A673 (cell line): ENCODE data around the gene MAP3K9. TPM values are rescaled to one million over a fixed set of nuclear protein-coding genes. Genes with fewer than 3 reads are reported as not detected.

Source experiments
- BruUV-seq: library from RNA; stranded (reverse); fragments of 400-500 nt; replicated peaks from 2 replicates; lab custom pipeline; 2021; lab: Mats Ljungman, UMichigan
- CTCF ChIA-PET: fragments of 300-600 bp; sonication (Branson Sonifier 250); formaldehyde crosslinking; loops from one replicate; lab custom pipeline; 2022; ENCODE audit warnings: antibody characterized with exemption; lab: Charles Lee
- POLR2A ChIA-PET: fragments of 300-600 bp; sonication (Branson Sonifier 250); formaldehyde crosslinking; loops from one replicate; lab custom pipeline; 2022; ENCODE audit warnings: antibody characterized with exemption; ENCODE audit not compliant: low non-redundant PET; lab: Charles Lee
- DNase-seq: peaks from one replicate; pipeline ENCODE4 v3.0.0-alpha.2; 2015; ENCODE audit warnings: low spot score
- H3K27ac ChIP-seq: fragments of 200-600 bp; sonication (generic); 2 replicates; pipeline ENCODE4 v1.5.1; 2016; ENCODE audit warnings: mixed run types, low read depth, mild to moderate bottlenecking, mixed read lengths, antibody characterized with exemption, low read length; ENCODE audit not compliant: poor library complexity, severe bottlenecking
- H3K27me3 ChIP-seq: fragments of 200-600 bp; sonication (generic); replicated peaks from 2 replicates; pipeline ENCODE4 v1.6.1; 2017; ENCODE audit warnings: mixed run types, low read depth, mild to moderate bottlenecking, mixed read lengths, antibody characterized with exemption, low read length; ENCODE audit not compliant: insufficient read depth, poor library complexity
- H3K36me3 ChIP-seq: fragments of 200-600 bp; sonication (generic); 2 replicates; pipeline ENCODE4 v1.6.1; 2016; ENCODE audit warnings: mixed run types, mild to moderate bottlenecking, mixed read lengths, antibody characterized with exemption, low read length; ENCODE audit not compliant: insufficient read depth, poor library complexity, severe bottlenecking
- H3K4me1 ChIP-seq: fragments of 200-600 bp; sonication (generic); 2 replicates; pipeline ENCODE4 v1.6.1; 2017; ENCODE audit warnings: mixed run types, mild to moderate bottlenecking, mixed read lengths, antibody characterized with exemption, low read length; ENCODE audit not compliant: insufficient read depth, poor library complexity, severe bottlenecking
- H3K4me3 ChIP-seq: fragments of 200-600 bp; sonication (generic); 2 replicates; pipeline ENCODE4 v1.5.1; 2016; ENCODE audit warnings: low read depth, mixed run types, mild to moderate bottlenecking, mixed read lengths, low read length; ENCODE audit not compliant: poor library complexity, severe bottlenecking
- H3K9me3 ChIP-seq: fragments of 200-600 bp; sonication (generic); 2 replicates; pipeline ENCODE4 v1.6.1; 2016; ENCODE audit warnings: mixed run types, low read depth, mild to moderate bottlenecking, mixed read lengths, antibody characterized with exemption, low read length; ENCODE audit not compliant: poor library complexity, severe bottlenecking
- EZH2 ChIP-seq: fragments of 200-600 bp; sonication (generic); IDR thresholded peaks from 2 replicates; pipeline ENCODE4 v1.6.1; 2017; ENCODE audit warnings: borderline replicate concordance, low read depth, mild to moderate bottlenecking, mixed read lengths, antibody characterized with exemption, low read length; ENCODE audit not compliant: poor library complexity, severe bottlenecking
- intact Hi-C: fragments of 100-400 bp; cut with micrococcal nuclease; formaldehyde crosslinking; loops from one replicate; pipeline ENCODE4 v1.10.0; 2022; ENCODE audit not compliant: unreplicated experiment
- total RNA-seq: library from RNA; stranded (reverse); gene quantifications from 2 replicates; pipeline ENCODE4 v1.2.3, GENCODE V29; 2021
- TF ChIP-seq, protein P1 (sequence below): fragments of 300-800, 200-600 bp; sonication (generic); conservative IDR thresholded peaks from 2 replicates; pipeline ENCODE4 v1.5.1; 2017; ENCODE audit warnings: low read depth, mild to moderate bottlenecking, antibody characterized with exemption, low read length, moderate library complexity, mixed read lengths

Gene MAP3K9
- total RNA-seq, 1 experiment from 2014 or later = 5.4 TPM

GRCh38 chr14:70742316-70742715 is 67.0 kb downstream of the MAP3K9 start:
- intact Hi-C loops = no loop called here
- Histone ChIP-seq H3K4me3 (no peak overlapping the region), H3K27me3 (no peaks in the 10 kb centered on the region), H3K36me3 (no peaks in the 10 kb centered on the region), H3K9me3 (no peaks in the 10 kb centered on the region), H3K27ac (no peak overlapping the region), H3K4me1 (no peaks in the 10 kb centered on the region)
- ChIA-PET POLR2A (no interaction called here), CTCF (no interaction called here)
- no TSS peak for BruUV-seq
- no peak for DNase-seq
- no peak for TF ChIP-seq EZH2
- TF ChIP-seq, protein P1, sequence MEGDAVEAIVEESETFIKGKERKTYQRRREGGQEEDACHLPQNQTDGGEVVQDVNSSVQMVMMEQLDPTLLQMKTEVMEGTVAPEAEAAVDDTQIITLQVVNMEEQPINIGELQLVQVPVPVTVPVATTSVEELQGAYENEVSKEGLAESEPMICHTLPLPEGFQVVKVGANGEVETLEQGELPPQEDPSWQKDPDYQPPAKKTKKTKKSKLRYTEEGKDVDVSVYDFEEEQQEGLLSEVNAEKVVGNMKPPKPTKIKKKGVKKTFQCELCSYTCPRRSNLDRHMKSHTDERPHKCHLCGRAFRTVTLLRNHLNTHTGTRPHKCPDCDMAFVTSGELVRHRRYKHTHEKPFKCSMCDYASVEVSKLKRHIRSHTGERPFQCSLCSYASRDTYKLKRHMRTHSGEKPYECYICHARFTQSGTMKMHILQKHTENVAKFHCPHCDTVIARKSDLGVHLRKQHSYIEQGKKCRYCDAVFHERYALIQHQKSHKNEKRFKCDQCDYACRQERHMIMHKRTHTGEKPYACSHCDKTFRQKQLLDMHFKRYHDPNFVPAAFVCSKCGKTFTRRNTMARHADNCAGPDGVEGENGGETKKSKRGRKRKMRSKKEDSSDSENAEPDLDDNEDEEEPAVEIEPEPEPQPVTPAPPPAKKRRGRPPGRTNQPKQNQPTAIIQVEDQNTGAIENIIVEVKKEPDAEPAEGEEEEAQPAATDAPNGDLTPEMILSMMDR = no peak

GRCh38 chr14:70741482-70741881 is 67.8 kb downstream of the MAP3K9 start:
- H3K4me3 ChIP-seq = no peak overlapping the region
- no peaks in the 10 kb centered on the region for H3K4me1 ChIP-seq
- CTCF ChIA-PET = no interaction called here
- TF ChIP-seq, protein P1 = no peak
- no peak for TF ChIP-seq EZH2
- H3K36me3 ChIP-seq = no peaks in the 10 kb centered on the region
- POLR2A ChIA-PET = no interaction called here
- H3K27me3 ChIP-seq = no peaks in the 10 kb centered on the region
- intact Hi-C loops = no loop called here
- no peaks in the 10 kb centered on the region for H3K9me3 ChIP-seq
- no peak overlapping the region for H3K27ac ChIP-seq
- DNase-seq = no peak
- no TSS peak for BruUV-seq

- Histone ChIP-seq H3K27ac (no peak overlapping the region), H3K4me3 (no peak overlapping the region), H3K4me1 (peaks cover 10% of the 10 kb centered on the region), H3K9me3 (no peaks in the 10 kb centered on the region), H3K27me3 (no peaks in the 10 kb centered on the region), H3K36me3 (no peaks in the 10 kb centered on the region)
- peak; percentile 90 for DNase-seq
- TF ChIP-seq EZH2 = no peak
- TF ChIP-seq, protein P1 = no peak
- no TSS peak for BruUV-seq
- POLR2A ChIA-PET = interaction anchor here (0.6 kb wide), 1 partner anchor 405 kb away, joined by 3 read pairs; no protein-coding TSS in a partner anchor
- intact Hi-C loops = no loop called here
- CTCF ChIA-PET = no interaction called here
Observed at GRCh38 chr14:70735043-70735442, 74.3 kb downstream of the MAP3K9 start.
